GM21447 (cell line): ENCODE measurements around the gene VAV1.
"Not testable (repeated sequence)": the region's sequence is repeated elsewhere in the genome, so short reads cannot be mapped to it uniquely, and the experiment has no call there.

Experiments used
- ATAC-seq: cut with Tn5 transposase; IDR thresholded peaks from one replicate; pipeline ENCODE4 v1.9.1; 2021; ENCODE audit not compliant: unreplicated experiment

The VAV1 gene

GRCh38 chr19:6760606-6761005, 11.9 kb upstream of the VAV1 start:
- ATAC-seq, result no peak

- ATAC-seq, result no peak
These were observed 11.3 kb upstream of the VAV1 start for GRCh38 chr19:6761053-6761676.

GRCh38 chr19:6762253-6762797, 10.2 kb upstream of the VAV1 start:
- ATAC-seq, result not testable (repeated sequence)

- no peak for ATAC-seq
These were observed 6.7 kb upstream of the VAV1 start for GRCh38 chr19:6765738-6766356.

- ATAC-seq, result no peak
These were observed 6.0 kb upstream of the VAV1 start for GRCh38 chr19:6766357-6767080.

- peak; percentile 14 for ATAC-seq
These were observed 5.5 kb upstream of the VAV1 start for GRCh38 chr19:6767081-6767356.

GRCh38 chr19:6767357-6768235, 4.9 kb upstream of the VAV1 start, which contains the start of gene SH2D3A:
Gene SH2D3A, minus strand, starts transcription at chr19:6767435. Its CDS starts 3,687 bp downstream, at chr19:6763748.
- peak; percentile 65 for ATAC-seq

GRCh38 chr19:6768236-6768785, 4.2 kb upstream of the VAV1 start:
- no peak for ATAC-seq

- ATAC-seq, result no peak
These were observed 3.4 kb upstream of the VAV1 start for GRCh38 chr19:6769006-6769619.

GRCh38 chr19:6771648-6772027, 870 bp upstream of the VAV1 start:
- ATAC-seq, result not testable (repeated sequence)

- peak; percentile 17 for ATAC-seq
These were observed 386 bp downstream of the VAV1 start for GRCh38 chr19:6772866-6773322.

- peak; percentile 30 for ATAC-seq
These were observed 919 bp downstream of the VAV1 start for GRCh38 chr19:6773323-6773931.

GRCh38 chr19:6774821-6775707, 2.6 kb downstream of the VAV1 start:
- no peak for ATAC-seq

- not testable (repeated sequence) for ATAC-seq
These were observed 3.5 kb downstream of the VAV1 start for GRCh38 chr19:6776045-6776444.

- no peak for ATAC-seq
These were observed 4.5 kb downstream of the VAV1 start for GRCh38 chr19:6776999-6777398.

GRCh38 chr19:6777434-6777833, 4.9 kb downstream of the VAV1 start:
- ATAC-seq, result no peak

- no peak for ATAC-seq
These were observed 5.9 kb downstream of the VAV1 start for GRCh38 chr19:6778386-6778785.

- ATAC-seq, result no peak
These were observed 6.7 kb downstream of the VAV1 start for GRCh38 chr19:6779206-6779605.

GRCh38 chr19:6787393-6787792, 14.9 kb downstream of the VAV1 start:
- ATAC-seq, result no peak
